ENCODE data around the gene SHISA5. TPM values are rescaled to one million over a fixed set of nuclear protein-coding genes. Genes with fewer than 3 reads are reported as not detected.

The SHISA5 gene
- total and polyA plus RNA-seq, 4 experiments from 2014 or later = 218 to 470 (median 326) TPM

DNA sequence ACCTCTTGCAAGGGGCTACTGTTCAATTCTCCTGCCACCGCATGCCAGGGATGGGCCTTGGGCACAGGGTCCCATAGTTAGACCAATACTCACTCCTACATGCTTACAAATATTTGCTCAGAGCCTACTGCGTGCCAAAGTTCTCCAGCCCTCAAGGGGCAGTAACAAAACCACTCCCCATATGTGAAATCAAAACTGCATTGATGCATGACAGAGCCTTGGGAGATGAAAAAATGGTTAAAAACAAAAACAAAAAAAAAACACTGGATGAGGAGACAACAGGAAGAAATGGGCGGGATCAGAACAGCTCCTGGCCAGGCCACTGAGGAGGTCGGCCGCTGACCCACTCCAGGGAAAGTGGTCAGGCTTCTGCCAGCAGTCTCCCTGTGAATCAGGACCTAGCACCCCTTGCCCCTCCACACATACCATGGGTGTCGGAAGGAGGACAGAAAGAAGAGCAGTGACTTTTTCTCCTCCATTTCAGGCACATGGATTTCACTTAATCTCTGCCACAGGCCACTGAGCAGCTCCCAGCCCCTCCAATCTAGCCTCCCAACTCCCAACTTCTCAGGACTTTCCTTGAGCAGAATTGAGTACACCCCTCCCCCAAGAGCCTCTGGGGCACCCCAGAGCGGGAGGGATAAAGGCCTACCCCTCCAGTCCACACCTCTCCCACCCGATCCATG, 76.9 kb downstream of the SHISA5 start:
- Mint-ChIP-seq H3K27ac (peak overlapping the region in 4 of 7 donors; percentile 3 to 54 (median 34)), H3K36me3 (peaks cover 0 to 3% of the 10 kb centered on the region in 2 donors), H3K27me3 (no peaks in the 10 kb centered on the region), H3K9me3 (no peaks in the 10 kb centered on the region), H3K4me3 (peak overlapping the region in 6 of 8 donors; percentile 0 to 77 (median 11)), H3K4me1 (peaks cover 2 to 16% (median 10%) of the 10 kb centered on the region in 4 donors)
- Histone ChIP-seq H3K4me1 (ENCODE audit: insufficient read depth, low read length) (peaks cover 8% of the 10 kb centered on the region), H3K27me3 (ENCODE audit: insufficient read depth, low read length) (no peaks in the 10 kb centered on the region), H3K4me3 (ENCODE audit: low read length in 2 of 2) (no peak overlapping the region), H3K27ac (ENCODE audit: low read depth, low read length) (no peak overlapping the region), H3K36me3 (ENCODE audit: insufficient read depth, low read length) (no peaks in the 10 kb centered on the region), H3K9me3 (ENCODE audit: control insufficient read depth in 1 of 2, low read length in 2 of 2) (no peaks in the 10 kb centered on the region)
- CTCF ChIA-PET (ENCODE audit: partially characterized antibody) = interaction anchor here (0.9 to 1.8 kb wide), 2 partner anchors 9 to 26 kb away, joined by 3 to 9 read pairs; no protein-coding TSS in a partner anchor
- DNase-seq = no peak
- intact Hi-C loops (cut with micrococcal nuclease) = no loop called here
- POLR2A ChIA-PET (ENCODE audit: partially characterized antibody) = interaction anchor here (1.2 to 2.0 kb wide), 2 partner anchors 13 to 70 kb away, joined by 3 to 7 read pairs; partner anchors contain the start of genes CCDC51 and TMA7

DNA sequence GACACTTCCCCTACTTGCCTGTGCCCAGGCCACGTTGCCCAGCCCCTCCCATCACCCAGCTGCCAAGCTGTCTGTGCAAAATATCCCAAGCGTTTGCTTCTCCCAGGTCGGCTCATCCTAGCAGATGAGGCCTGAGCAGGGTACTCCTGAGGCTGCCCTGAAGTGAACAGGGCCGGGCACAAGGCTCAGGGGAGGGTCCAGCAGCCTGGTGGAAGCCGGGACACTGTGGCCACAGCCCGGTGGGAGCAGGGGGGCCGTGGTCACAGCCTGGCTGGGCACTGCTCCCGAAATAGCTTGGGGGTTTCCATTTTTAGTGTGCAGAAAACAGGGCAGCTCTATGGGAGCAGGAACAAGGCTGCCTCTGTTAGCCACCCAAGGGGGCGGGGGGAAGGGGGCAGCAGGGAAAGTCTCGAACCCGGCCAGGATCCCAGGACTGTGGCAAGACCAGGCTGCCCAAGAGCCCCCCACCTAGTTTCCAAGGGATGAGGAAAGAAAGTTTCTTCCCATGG, 77.5 kb downstream of the SHISA5 start:
- Mint-ChIP-seq H3K27me3 (no peaks in the 10 kb centered on the region), H3K36me3 (no peaks in the 10 kb centered on the region), H3K4me1 (peaks cover 2 to 12% (median 9%) of the 10 kb centered on the region in 4 donors), H3K9me3 (no peaks in the 10 kb centered on the region), H3K27ac (peak overlapping the region in 1 of 7 donors; percentile 24), H3K4me3 (no peak overlapping the region)
- Histone ChIP-seq H3K27me3 (ENCODE audit: insufficient read depth, low read length) (no peaks in the 10 kb centered on the region), H3K4me3 (ENCODE audit: low read length in 2 of 2) (no peak overlapping the region), H3K36me3 (ENCODE audit: insufficient read depth, low read length) (no peaks in the 10 kb centered on the region), H3K9me3 (ENCODE audit: control insufficient read depth in 1 of 2, low read length in 2 of 2) (no peaks in the 10 kb centered on the region), H3K27ac (ENCODE audit: low read depth, low read length) (no peak overlapping the region), H3K4me1 (ENCODE audit: insufficient read depth, low read length) (peaks cover 8% of the 10 kb centered on the region)
- ChIA-PET CTCF (ENCODE audit: partially characterized antibody) (interaction anchor here (0.8 to 1.9 kb wide), 4 partner anchors 10 to 26 kb away, joined by 3 to 9 read pairs (median 4); no protein-coding TSS in a partner anchor), POLR2A (ENCODE audit: partially characterized antibody) (interaction anchor here (1.2 kb wide), 1 partner anchor 70 kb away, joined by 3 read pairs; no protein-coding TSS in a partner anchor)
- intact Hi-C loops (cut with micrococcal nuclease) = no loop called here
- DNase-seq = no peak

DNA sequence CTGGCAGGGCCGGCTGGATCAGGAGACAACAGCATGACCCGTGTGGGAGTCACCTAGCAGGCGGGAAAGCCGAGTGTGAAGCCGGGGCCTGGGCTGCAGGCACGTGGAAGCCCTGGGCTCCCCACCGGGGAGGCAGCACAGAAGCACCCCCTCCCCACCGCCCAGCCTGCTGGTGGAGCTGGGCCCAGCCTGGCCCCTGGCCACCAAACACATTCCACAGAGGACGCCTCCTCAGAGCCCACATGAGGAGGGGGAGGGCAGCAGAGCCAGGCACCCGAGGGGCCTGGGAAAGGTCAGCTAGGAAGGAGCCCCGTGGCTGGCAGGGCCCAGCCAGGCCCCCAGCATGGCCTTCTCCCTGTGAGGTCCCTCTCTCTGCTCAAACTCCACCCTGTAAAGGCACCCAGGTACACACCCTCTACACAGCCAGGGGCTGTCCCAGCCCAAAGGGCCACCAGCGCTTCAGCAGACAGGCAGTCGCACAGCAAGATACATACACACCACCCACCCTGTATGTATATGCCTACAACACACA, 78.6 kb downstream of the SHISA5 start:
- no peak for DNase-seq
- H3K27ac Mint-ChIP-seq = peak overlapping the region in 1 of 7 donors; percentile 8
- intact Hi-C loops (cut with micrococcal nuclease) = no loop called here
- ChIA-PET CTCF (ENCODE audit: partially characterized antibody) (interaction anchor here (1.0 to 1.9 kb wide), 2 partner anchors 11 to 25 kb away, joined by 4 read pairs; no protein-coding TSS in a partner anchor), POLR2A (ENCODE audit: partially characterized antibody) (no interaction called here)
- H3K4me1 ChIP-seq (ENCODE audit: insufficient read depth, low read length) = peaks cover 7% of the 10 kb centered on the region
- no peak overlapping the region for H3K4me3 ChIP-seq (ENCODE audit: low read length in 2 of 2)
- no peak overlapping the region for H3K4me3 Mint-ChIP-seq
- no peaks in the 10 kb centered on the region for H3K36me3 Mint-ChIP-seq
- no peaks in the 10 kb centered on the region for H3K27me3 ChIP-seq (ENCODE audit: insufficient read depth, low read length)
- H3K9me3 ChIP-seq (ENCODE audit: control insufficient read depth in 1 of 2, low read length in 2 of 2) = no peaks in the 10 kb centered on the region
- H3K4me1 Mint-ChIP-seq = peaks cover under 1 to 6% (median 4%) of the 10 kb centered on the region in 4 donors
- H3K27ac ChIP-seq (ENCODE audit: low read depth, low read length) = no peak overlapping the region
- H3K27me3 Mint-ChIP-seq = no peaks in the 10 kb centered on the region
- H3K36me3 ChIP-seq (ENCODE audit: insufficient read depth, low read length) = no peaks in the 10 kb centered on the region
- no peaks in the 10 kb centered on the region for H3K9me3 Mint-ChIP-seq

DNA sequence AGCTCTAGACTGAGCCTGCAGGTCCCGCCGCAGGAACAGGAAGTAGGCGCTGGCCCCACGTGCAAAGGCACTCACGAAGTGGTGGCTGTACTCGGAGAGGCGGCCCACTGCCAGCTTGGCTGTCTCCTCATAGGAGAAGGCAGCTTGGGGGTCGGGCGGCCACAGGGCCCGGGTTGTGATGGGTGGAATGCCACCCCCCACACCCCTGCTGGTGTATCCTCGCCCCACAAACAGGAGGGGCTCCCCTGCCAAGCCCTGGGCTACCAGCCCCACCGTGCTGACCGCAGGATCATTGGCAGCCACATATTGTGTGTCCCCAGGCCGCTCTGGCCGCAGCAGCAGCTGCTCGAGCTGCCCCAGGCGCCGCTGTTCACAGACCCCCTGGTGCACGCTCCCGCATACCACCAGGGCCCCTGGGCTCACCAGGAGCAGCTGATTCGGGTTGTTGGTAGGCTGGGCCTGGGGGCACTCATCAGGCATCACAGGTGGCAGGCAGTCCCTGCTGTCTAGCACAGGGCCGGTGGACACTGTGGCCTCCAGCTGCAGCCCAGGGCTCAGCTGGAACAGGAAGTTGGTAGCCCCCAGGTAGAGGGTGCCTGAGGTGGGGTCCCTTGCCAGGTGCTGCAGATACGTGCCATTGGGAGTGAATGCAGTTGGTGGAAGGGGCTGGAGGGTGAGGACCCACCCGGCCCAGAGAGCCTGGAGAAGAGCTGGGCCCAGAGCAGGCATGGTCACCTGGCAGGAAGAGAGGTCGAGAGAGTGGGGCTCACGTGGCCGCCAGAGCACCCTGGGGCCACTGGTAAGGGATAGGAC, 79.9 kb downstream of the SHISA5 start:
- POLR2A ChIA-PET (ENCODE audit: partially characterized antibody) = interaction anchor here (1.1 kb wide), 1 partner anchor 80 kb away, joined by 5 read pairs; the partner anchor contains the start of gene SHISA5

DNA sequence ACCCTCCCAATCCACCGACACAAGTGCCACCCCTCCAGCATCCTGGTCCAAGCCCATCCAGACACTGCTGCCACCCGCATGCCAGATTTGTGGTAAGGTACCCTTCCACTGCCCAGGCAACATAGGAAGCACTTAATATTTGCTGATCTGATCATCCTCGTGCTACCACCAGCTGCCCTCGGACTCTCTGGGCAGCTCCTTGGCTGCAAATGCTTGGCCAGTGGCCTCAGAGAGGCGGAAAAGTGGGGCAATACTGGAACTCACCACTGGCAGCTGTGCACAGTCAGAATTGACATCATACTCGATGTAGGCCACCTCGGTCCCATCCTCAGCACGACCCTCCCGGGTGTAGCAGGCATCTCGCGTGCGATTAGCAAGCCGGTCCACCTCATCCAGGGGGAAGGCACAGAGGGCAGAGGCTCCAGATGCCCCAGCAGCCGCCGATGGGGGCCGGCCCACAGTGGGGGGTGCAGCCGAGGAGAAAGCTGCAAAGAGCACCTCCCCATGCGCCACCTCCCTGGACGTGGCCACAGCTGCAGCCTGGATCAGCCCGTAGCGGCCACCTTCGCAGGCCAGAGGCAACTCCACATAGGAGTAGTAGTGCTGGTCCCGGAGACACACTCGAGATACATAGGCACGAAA, 80.6 kb downstream of the SHISA5 start:
- H3K27ac ChIP-seq (ENCODE audit: low read depth, low read length) = no peak overlapping the region
- intact Hi-C loops (cut with micrococcal nuclease) = no loop called here
- peaks cover 0 to 3% (median 0%) of the 10 kb centered on the region in 4 donors for H3K4me1 Mint-ChIP-seq
- H3K4me3 ChIP-seq (ENCODE audit: low read length in 2 of 2) = no peak overlapping the region
- no peaks in the 10 kb centered on the region for H3K9me3 Mint-ChIP-seq
- CTCF ChIA-PET (ENCODE audit: partially characterized antibody) = interaction anchor here (4.1 kb wide), 1 partner anchor 13 kb away, joined by 31 read pairs; no protein-coding TSS in a partner anchor
- no peak for DNase-seq
- peak overlapping the region in 2 of 7 donors; percentile 4 to 48 for H3K27ac Mint-ChIP-seq
- H3K4me3 Mint-ChIP-seq = no peak overlapping the region
- no peaks in the 10 kb centered on the region for H3K36me3 Mint-ChIP-seq
- POLR2A ChIA-PET (ENCODE audit: partially characterized antibody) = interaction anchor here (1.1 kb wide), 1 partner anchor 81 kb away, joined by 5 read pairs; the partner anchor contains the start of gene SHISA5
- no peaks in the 10 kb centered on the region for H3K4me1 ChIP-seq (ENCODE audit: insufficient read depth, low read length)
- H3K9me3 ChIP-seq (ENCODE audit: control insufficient read depth in 1 of 2, low read length in 2 of 2) = no peaks in the 10 kb centered on the region
- H3K27me3 ChIP-seq (ENCODE audit: insufficient read depth, low read length) = no peaks in the 10 kb centered on the region
- H3K36me3 ChIP-seq (ENCODE audit: insufficient read depth, low read length) = no peaks in the 10 kb centered on the region
- no peaks in the 10 kb centered on the region for H3K27me3 Mint-ChIP-seq

More for the DNA sequence above, 79.9 kb downstream of the SHISA5 start:
- no peaks in the 10 kb centered on the region for H3K9me3 Mint-ChIP-seq
- DNase-seq = no peak
- Histone ChIP-seq H3K36me3 (ENCODE audit: insufficient read depth, low read length) (no peaks in the 10 kb centered on the region), H3K4me1 (ENCODE audit: insufficient read depth, low read length) (no peaks in the 10 kb centered on the region), H3K4me3 (ENCODE audit: low read length in 2 of 2) (no peak overlapping the region), H3K27ac (ENCODE audit: low read depth, low read length) (no peak overlapping the region), H3K27me3 (ENCODE audit: insufficient read depth, low read length) (no peaks in the 10 kb centered on the region), H3K9me3 (ENCODE audit: control insufficient read depth in 1 of 2, low read length in 2 of 2) (no peaks in the 10 kb centered on the region)
- peaks cover 0 to 3% (median 0%) of the 10 kb centered on the region in 4 donors for H3K4me1 Mint-ChIP-seq
- no peak overlapping the region for H3K4me3 Mint-ChIP-seq
- intact Hi-C loops (cut with micrococcal nuclease) = no loop called here
- H3K36me3 Mint-ChIP-seq = no peaks in the 10 kb centered on the region
- CTCF ChIA-PET (ENCODE audit: partially characterized antibody) = interaction anchor here (1.0 to 4.1 kb wide), 3 partner anchors 12 to 24 kb away, joined by 4 to 31 read pairs (median 4); no protein-coding TSS in a partner anchor
- H3K27ac Mint-ChIP-seq = no peak overlapping the region
- H3K27me3 Mint-ChIP-seq = no peaks in the 10 kb centered on the region

DNA sequence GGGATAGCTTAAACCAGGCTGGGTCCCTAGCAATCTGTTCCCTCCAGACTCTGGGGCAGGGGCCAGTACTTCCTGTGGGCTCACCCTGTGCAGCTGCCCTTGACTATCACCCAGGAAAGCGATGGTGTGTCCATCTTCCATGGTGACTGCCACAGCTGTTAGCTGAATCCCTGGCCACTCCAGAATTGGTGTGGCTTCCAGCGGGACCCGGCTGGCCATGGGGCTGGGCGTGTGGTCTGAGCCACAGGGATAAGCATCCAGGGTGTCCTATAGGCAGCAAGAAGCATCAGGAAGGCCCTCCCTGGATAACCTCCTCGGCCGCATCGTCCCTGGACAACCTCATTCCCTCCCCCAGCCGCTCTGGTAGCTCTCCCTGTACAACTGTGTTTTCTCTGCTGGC, 81.3 kb downstream of the SHISA5 start:
- Histone ChIP-seq H3K4me3 (ENCODE audit: low read length in 2 of 2) (no peak overlapping the region), H3K4me1 (ENCODE audit: insufficient read depth, low read length) (no peaks in the 10 kb centered on the region), H3K9me3 (ENCODE audit: control insufficient read depth in 1 of 2, low read length in 2 of 2) (no peaks in the 10 kb centered on the region), H3K27me3 (ENCODE audit: insufficient read depth, low read length) (no peaks in the 10 kb centered on the region), H3K36me3 (ENCODE audit: insufficient read depth, low read length) (no peaks in the 10 kb centered on the region), H3K27ac (ENCODE audit: low read depth, low read length) (no peak overlapping the region)
- Mint-ChIP-seq H3K27me3 (no peaks in the 10 kb centered on the region), H3K27ac (peak overlapping the region in 2 of 7 donors; percentile 4 to 64), H3K4me1 (peaks cover 0 to 1% (median 0%) of the 10 kb centered on the region in 4 donors), H3K4me3 (no peak overlapping the region), H3K9me3 (no peaks in the 10 kb centered on the region), H3K36me3 (no peaks in the 10 kb centered on the region)
- CTCF ChIA-PET (ENCODE audit: partially characterized antibody) = interaction anchor here (1.1 to 4.1 kb wide), 2 partner anchors 14 to 22 kb away, joined by 4 to 31 read pairs; no protein-coding TSS in a partner anchor
- intact Hi-C loops (cut with micrococcal nuclease) = no loop called here
- POLR2A ChIA-PET (ENCODE audit: partially characterized antibody) = no interaction called here
- DNase-seq = no peak

Measured in CD4-positive, alpha-beta memory T cell (primary cell).